Choroid plexus epithelial cell (primary cell): ENCODE data around the gene COL4A2.

ENCODE experiments used
- DNase-seq: peaks from one replicate; pipeline ENCODE4 v3.0.0-alpha.2; 2010; ENCODE audit warnings: low read depth
- H3K4me3 ChIP-seq: 2 replicates; pipeline ENCODE4 v1.5.1; 2011; ENCODE audit warnings: low read depth, mild to moderate bottlenecking, control low read depth, low read length, moderate library complexity
- CTCF ChIP-seq: conservative IDR thresholded peaks from 2 replicates; pipeline ENCODE4 v1.5.1; 2011; ENCODE audit warnings: low read depth, mild to moderate bottlenecking, control low read depth, inconsistent platforms, low read length, moderate library complexity

COL4A2 gene

GRCh38 chr13:110416131-110417025, 109.3 kb downstream of the COL4A2 start:
- TF ChIP-seq CTCF, result no peak
- DNase-seq, result peak; percentile 57
- H3K4me3 ChIP-seq, result no peak overlapping the region

GRCh38 chr13:110418944-110419343, 111.9 kb downstream of the COL4A2 start:
- no peak overlapping the region for H3K4me3 ChIP-seq
- no peak for TF ChIP-seq CTCF

DNA sequence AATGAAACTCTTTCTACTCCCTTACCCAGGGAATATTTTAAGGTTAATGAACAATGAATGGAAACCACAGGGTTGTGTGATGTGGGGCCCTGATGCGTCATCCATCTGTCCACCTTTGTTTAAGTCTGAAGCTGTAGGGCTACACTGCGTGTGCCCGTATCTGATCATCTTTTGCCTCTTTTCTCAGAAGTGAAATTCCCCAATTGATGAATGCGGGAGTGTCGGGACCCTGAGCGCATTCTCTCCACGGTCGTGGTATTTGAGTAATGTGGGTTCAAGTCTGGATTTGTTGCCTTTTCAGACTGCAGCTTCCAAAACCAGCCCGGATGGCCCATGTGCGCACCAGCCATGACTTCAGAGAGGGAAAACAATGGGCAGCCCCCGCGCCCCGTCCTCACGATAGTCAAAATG, 112.3 kb downstream of the COL4A2 start:
- no peak for DNase-seq
- TF ChIP-seq CTCF, result no peak
- H3K4me3 ChIP-seq, result no peak overlapping the region

More at GRCh38 chr13:110418944-110419343, 111.9 kb downstream of the COL4A2 start:
- no peak for DNase-seq

DNA sequence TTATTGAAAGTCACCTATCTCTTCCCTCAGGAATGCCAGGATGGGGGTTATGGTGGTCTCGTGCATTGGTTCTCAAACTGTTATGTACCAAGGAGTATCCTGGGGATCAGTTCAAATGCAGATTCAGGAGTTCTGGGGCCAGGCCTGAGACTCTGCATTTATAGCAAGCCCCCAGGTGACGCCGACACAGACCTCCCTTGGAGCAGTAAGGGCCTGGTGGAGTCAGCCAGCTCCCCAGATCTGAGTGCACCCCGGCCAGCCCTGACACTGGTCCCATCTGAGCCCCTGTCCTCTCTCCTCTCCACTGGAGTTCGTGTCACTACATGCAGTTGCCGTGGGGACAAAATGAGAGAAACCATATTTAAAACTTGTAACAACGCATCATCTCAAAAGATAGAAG, 112.9 kb downstream of the COL4A2 start:
- no peak overlapping the region for H3K4me3 ChIP-seq
- DNase-seq, result no peak
- no peak for TF ChIP-seq CTCF

DNA sequence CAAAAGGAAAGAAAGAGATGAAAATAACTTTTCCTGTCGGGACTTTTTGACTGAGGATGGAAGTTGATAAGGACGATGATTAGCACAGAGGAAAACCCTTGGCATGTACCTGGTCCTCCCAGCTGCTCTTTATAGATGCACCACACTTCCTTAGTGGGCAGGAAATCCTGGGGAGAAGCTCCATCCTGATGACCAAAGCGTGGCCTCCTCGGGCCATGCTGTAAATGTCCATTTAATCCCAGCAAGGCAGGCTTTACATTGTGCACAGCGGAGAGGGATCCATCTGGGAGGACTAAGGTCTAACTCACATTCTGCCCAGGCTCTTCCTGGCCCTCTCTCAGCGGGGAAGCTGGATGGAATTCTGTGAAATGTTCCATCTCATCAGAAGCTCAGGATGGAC, 113.5 kb downstream of the COL4A2 start:
- TF ChIP-seq CTCF, result no peak
- no peak overlapping the region for H3K4me3 ChIP-seq
- DNase-seq, result no peak

DNA sequence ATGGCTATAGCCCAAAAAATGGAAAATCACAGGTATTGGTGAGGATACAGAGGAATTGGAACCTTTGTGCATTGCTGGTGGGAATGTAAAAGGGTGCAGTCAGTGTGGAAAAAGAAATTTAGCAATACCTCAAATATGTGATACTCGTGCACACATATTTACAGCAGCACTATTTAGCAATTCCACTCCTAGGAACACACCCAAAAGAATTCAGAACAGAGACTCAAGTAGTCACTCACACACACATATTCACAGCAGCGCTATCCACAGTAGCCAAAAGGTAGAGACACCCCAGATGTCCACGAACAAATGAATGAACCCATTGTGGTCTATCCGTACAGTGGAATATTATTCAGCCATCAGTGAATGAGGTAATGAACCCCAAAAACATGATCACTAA, 114.0 kb downstream of the COL4A2 start:
- peak; percentile 72 for DNase-seq
- H3K4me3 ChIP-seq, result no peak overlapping the region
- no peak for TF ChIP-seq CTCF

DNA sequence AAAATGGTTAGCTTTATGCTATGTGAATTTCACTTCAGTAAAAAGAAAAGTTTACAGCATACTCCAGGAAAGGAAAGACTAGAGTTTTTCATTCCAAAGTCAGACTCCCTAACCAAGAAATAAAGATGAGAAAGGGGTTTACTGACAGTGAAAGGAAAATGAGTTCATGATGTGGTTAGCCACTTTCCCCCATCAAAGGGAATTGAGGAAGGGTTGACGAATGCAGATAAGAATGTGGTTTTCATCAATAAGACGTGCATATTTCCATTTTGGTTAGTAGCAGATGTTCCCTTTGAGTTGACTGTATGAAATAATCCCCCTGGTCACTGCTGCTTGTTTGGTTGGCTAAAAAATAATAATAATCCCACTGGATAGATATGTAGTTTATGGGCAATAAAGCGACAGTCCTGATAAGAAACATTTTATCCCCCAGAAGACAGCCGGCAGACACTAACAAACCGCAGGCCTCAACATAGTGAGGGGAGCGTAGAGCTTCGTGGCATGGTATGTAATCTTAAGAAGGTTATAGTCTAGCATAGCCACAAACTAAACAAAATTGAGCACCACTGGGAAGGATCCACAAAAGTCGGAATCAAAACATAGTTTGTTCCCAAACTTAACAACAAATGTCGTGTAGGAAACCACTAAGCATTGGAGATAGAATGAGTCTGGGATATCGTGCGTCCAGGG, 114.8 kb downstream of the COL4A2 start:
- DNase-seq, result peak; percentile 95
- no peak for TF ChIP-seq CTCF
- H3K4me3 ChIP-seq, result no peak overlapping the region
